Activated CD4-positive, alpha-beta T cell treated with anti-CD3 and anti-CD28 coated beads, Interleukin-2, amount 50 U/mL, for 4 hours (primary cell): ENCODE measurements around the gene CATSPER2.
"Not testable (repeated sequence)": the region's sequence is repeated elsewhere in the genome, so short reads cannot be mapped to it uniquely, and the experiment has no call there.

ENCODE experiments used
- DNase-seq, 2 experiments: peaks; one replicate each; pipeline ENCODE4 v3.0.0-alpha.2; 2020

The CATSPER2 gene

DNA sequence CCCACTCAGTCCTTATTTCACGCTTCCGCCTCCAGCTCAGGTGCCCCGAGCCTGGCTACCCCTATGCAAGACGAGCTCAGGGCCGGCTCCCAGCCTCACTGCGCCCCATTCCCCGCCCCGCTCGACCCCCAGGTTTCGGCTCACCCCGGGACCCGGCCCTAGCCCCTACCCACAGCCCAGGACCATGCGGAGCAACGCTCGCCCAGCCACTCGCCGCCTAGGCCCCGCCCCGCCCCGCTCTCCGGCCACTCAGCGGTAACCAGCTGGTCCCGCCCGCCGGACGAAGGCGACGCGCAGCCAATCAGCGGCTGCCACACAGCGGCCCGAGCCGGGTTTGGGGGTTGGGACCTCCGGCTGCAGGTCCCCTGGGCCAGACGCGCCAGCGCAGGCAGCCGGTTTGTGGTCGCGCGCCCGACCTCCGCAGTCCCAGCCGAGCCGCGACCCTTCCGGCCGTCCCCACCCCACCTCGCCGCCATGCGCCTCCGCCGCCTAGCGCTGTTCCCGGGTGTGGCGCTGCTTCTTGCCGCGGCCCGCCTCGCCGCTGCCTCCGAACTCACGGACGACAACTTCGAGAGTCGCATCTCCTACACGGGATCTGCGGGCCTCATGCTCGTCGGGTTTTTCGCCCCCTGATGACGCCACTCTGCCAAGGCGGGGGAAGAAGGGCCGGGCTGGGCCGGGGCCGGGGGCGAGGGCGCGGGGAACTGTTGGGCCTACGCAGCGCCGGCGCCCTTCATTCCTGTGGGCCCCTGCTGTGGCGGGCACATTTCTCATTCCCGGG lies at the start of gene CATSPER2:
TSS of gene CATSPER2 (minus strand) at position 196 of the 781 bp plus-strand sequence. CDS start 783 bp downstream, outside the sequence.
- DNase-seq = no peak

GRCh38 chr15:43693148-43694022 lies 44.7 kb upstream of the CATSPER2 start, which contains the start of gene CKMT1A:
TSS of gene CKMT1A (plus strand) at chr15:43693859. CDS start at chr15:43694051, 192 bp downstream.
- DNase-seq = not testable (repeated sequence)

- DNase-seq = not testable (repeated sequence)
Measured at GRCh38 chr15:43692679-43693078, 44.0 kb upstream of the CATSPER2 start.

- not testable (repeated sequence) for DNase-seq
Measured at GRCh38 chr15:43689604-43690301, 41.1 kb upstream of the CATSPER2 start.

DNA sequence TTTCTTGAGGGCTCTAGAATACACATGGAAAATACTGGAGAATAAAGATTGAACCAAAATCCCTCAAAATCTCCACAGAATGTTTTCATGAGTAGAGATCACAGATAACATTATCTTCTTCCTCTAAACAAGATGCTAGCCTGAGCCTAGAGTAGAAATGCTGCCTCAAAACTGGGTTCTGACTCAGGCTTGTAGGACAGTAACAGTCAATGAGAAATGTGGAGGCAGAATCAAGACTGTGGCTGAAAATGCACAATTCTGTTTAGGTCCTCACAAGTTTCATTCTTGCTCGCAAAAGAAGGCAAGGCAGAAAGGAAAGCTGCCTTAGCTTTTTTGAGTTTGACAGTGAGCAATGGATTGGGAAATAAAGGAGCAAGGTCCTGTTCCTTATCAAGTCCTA lies 25.5 kb upstream of the CATSPER2 start:
- DNase-seq = not testable (repeated sequence)

DNA sequence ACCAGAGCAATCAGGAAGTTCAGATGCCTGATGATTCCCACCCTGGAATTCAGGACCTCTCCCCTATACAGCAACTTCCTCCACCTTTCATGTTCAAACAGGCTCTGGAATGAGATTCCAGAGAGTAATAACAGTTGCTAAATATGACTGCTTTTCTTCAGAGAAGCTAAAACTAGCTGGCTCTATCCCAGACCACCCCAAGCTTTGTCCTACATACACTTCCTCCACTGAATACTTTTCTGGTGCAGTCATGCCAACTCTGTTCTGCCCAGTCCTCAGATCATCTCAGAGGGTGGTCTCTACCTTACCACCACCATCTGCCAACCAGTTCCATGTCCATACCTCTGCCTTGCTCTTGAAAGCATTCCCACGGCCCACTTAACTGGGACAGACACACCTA lies 17.5 kb upstream of the CATSPER2 start:
- DNase-seq = not testable (repeated sequence)

DNA sequence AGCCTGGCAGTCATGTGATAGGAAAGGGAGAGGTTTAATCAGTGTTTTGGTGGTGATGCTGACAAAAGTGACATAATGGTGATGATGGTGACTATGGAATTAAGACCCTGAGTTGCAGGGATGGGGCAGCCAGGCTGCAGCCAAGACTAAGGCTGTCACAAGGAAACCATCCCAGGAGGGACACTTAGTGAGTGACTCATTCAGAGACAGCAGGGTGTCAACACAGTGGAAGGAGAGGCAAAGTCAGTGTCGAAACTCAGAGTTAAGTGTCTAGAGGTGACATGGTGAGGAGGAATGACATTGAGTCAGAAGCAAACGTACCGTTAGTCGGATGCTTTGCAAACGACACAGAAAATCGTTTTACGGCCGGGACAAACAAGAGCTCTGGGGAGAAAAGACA lies 14.7 kb upstream of the CATSPER2 start:
- not testable (repeated sequence) for DNase-seq

DNA sequence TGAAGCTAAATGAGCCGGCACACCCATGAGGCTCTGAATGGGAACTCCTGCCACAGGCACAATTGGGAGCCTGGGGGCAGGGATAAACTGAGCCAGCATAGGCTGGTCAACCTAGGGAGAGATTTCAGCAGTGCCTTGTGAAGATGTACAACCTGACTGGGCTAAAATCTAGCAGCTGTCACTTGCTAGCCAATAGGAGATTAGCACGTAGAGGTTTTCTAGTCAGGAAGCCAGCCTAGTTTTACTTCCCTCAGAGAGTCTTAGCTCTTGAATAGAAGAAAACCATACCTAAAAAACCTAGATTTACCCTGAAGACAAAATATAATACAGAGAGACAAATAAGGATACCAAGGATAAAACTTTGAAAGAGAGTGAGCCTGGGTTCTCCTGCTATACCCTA lies 13.6 kb upstream of the CATSPER2 start:
- not testable (repeated sequence) for DNase-seq

DNA sequence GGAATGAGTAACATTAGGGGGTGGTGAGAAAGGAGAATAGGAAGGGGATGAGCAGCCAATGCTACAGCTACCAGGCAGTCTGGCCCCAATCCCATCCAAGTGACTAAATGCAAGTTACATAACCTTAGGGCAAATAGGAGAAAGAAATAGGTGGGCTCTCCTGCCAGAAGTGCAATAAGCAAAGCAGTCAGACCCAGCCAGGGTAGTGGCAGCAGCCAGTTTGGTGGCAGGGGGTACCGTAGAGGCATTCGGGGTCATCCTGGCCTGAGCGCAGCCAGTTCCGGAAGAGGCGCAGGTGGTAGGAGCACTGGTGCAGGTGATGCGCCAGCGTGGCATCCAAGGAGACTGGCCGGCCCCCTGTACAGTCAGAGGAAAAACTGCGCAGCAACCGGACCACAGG lies 11.1 kb upstream of the CATSPER2 start:
- DNase-seq = not testable (repeated sequence)

DNA sequence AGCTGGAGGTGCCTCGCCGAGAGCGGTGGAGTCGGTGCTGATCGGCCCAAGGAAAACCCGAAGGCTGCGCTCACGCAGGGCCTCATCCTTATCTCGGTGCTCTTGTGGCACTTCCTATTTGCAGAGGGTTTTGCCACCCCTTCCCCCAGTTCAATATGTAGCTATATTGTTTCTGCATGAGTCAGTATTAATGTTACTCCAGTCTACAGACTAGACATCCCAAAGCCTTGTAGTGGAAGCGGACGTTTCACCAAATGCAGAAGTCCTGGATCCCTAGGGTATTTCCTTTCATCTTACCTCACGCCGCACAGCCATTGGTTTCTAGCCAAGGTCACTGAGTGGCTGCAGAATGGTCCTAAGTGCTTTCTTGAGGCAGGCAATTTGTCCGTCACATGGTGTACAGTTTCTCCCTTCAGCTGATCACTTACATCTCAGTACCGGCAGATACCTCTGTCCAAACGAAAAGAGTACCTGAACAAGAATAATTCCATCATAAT lies 834 bp upstream of the CATSPER2 start:
- not testable (repeated sequence) for DNase-seq

DNA sequence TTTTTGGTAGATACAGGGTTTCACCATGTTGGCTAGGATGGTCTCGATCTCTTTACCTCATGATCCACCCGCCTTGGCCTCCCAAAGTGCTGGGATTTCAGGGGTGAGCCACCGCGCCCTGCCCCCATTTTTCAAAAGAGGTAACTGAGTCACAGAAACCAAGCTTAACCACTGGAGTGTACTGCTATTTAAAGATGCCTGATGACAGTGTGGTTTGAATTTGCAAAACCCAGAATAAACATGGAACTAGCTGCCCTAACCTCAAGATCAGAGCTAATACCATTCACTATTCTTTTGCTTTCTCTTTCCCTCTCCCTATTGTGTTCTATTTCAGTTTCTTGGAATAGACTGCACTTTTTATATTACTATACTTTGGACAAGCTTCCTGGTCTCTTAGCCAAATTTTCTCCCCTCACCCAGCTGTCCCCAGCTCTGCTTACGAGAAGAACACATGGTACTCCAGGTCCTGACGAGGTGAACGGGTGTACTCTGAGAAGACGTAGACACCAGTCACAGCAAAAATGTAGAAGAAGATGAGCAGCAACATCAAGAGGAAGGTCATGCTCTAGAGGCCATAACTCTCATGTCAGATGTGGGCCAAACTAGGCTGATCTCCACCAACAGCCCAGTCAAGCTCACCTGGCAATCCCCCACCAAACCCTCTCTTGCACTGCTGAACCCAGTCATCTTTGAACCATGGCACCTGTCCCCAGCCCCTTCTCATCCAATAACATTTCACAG lies 10.0 kb downstream of the CATSPER2 start:
- DNase-seq = not testable (repeated sequence)

GRCh38 chr15:43626937-43627336 lies 21.7 kb downstream of the CATSPER2 start:
- not testable (repeated sequence) for DNase-seq

DNA sequence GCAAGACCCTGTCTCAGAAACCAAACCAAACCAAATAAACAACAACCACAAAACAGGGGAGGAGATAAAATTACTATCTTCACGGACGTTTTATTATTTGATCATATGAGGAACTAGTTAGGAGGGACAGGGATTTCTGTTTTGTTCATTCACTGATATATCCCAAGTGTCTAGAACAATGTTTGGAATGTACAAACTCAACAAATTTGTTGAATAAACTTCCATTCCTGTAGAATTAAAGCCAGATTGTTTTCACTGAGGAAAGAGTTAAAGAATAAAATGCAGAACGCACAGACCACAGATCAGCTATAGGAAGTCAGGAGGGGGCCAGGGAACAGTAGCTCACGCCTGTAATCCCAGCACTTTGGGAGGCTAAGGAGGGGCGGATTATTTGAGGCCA lies 23.5 kb downstream of the CATSPER2 start:
- no peak for DNase-seq

- DNase-seq = not testable (repeated sequence)
Measured at GRCh38 chr15:43622068-43622799, 26.4 kb downstream of the CATSPER2 start.

DNA sequence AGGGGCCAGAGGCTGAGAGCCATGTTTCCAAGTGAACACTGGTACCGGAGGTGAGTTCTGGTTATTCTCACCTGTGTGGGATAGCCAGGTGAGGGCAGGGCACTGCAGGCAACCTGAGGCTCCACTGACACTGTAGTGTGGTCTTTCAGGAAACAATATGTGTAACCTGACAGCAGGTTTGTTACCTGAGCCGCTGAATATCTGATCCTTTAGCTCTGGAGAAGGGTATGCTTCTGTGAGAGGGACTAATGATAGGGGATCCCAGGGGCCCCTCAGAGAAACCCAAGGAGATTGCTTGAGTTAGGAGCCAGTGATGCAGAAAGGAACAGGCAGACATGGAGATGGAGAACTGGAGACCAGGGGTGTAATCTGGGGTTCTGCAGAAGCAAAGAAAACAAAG lies 29.9 kb downstream of the CATSPER2 start, which contains the start of gene STRC:
TSS of gene STRC (minus strand) at position 101 of the 400 bp plus-strand sequence. CDS start at position 23, 78 bp downstream.
- not testable (repeated sequence) for DNase-seq

GRCh38 chr15:43617750-43618149 lies 30.9 kb downstream of the CATSPER2 start:
- DNase-seq = not testable (repeated sequence)

DNA sequence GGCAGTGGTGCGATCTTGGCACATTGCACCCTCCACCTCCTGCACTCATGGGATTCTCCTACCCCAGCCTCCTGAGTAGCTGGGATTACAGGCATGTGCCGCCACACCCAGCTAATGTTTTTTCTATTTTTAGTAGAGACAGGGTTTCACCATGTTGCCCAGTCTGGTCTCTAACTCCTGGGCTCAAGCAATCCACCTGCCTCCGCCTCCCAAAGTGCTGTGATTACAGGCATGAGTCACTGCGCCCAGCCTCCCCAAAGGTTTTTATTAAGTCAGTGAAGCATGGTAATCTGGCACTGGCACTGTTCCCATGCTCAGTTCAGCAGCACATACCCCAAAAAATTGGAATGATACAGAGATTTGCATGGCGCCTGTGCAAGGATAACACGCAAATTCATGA lies 46.4 kb downstream of the CATSPER2 start:
- not testable (repeated sequence) for DNase-seq

GRCh38 chr15:43600200-43600599 lies 48.4 kb downstream of the CATSPER2 start:
- not testable (repeated sequence) for DNase-seq

DNA sequence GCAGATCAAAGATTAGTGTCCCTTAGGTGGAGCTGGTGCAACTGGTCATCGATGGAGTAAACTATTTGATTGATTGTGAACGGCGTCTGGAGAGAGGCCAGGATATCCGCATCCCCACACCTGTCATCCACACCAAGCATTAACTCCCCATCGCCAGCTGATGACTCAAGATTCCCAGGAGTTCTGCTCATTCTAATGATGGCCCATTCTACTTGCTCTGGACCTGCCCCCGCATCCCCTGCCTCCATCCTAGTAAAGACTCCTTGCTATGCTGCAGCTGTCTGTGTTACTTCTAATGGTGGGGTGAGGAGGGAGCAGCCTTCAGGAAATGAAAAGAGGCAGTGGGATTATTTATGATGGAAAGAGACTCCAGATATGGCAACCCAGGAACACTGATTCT lies 49.5 kb downstream of the CATSPER2 start:
- DNase-seq = not testable (repeated sequence)

- not testable (repeated sequence) for DNase-seq
Measured at GRCh38 chr15:43593328-43594190, 55.1 kb downstream of the CATSPER2 start, which contains the start of gene CKMT1B. TSS of gene CKMT1B (plus strand) at chr15:43594027. CDS start at chr15:43594219, 192 bp downstream.
